HCT116 (cell line): ENCODE results near the gene GRIK4. TPM values are rescaled to one million over a fixed set of nuclear protein-coding genes. Genes with fewer than 3 reads are reported as not detected.

Experiments
- ATAC-seq: fragments of 200-7000 bp; cut with Tn5 transposase; 2 replicates; pipeline ENCODE4 v1.9.1; 2020; ENCODE audit warnings: mild to moderate bottlenecking, moderate library complexity
- BruUV-seq: library from RNA; stranded (reverse); fragments of 400-500 nt; replicated peaks from 2 replicates; lab custom pipeline; 2021; lab: Mats Ljungman, UMichigan
- CTCF ChIA-PET: fragments of 300-600 bp; sonication (Branson Sonifier 250); formaldehyde crosslinking; loops from one replicate; lab custom pipeline; 2021; ENCODE audit warnings: antibody characterized with exemption; lab: Charles Lee
- POLR2A ChIA-PET: fragments of 300-600, 350-600 bp; sonication (Branson Sonifier 250); formaldehyde crosslinking; loops from one replicate; lab custom pipeline; 2021; ENCODE audit warnings: antibody characterized with exemption; lab: Charles Lee
- RAD21 ChIA-PET, 2 experiments: fragments of 300-600 bp; sonication (Branson Sonifier 250); formaldehyde crosslinking; loops; one replicate each; lab custom pipeline; 2023; ENCODE audit warnings: low total read pairs in 2 of 2; ENCODE audit not compliant: uncharacterized antibody in 2 of 2, unreplicated experiment in 2 of 2, low non-redundant PET in 1 of 2; lab: Charles Lee
- DNase-seq: peaks from one replicate; pipeline ENCODE4 v3.0.0-alpha.2; 2010; ENCODE audit warnings: low read depth, low spot score
- H2AFZ ChIP-seq: fragments of 200-600 bp; shearing (Covaris generic), sonication (generic); 2 replicates; pipeline ENCODE4 v1.6.1; 2017; ENCODE audit warnings: low read depth, mixed run types, mixed read lengths, antibody characterized with exemption, low read length; ENCODE audit not compliant: poor library complexity, severe bottlenecking
- H3K27ac ChIP-seq: 2 replicates; pipeline ENCODE4 v1.5.1; 2012; ENCODE audit warnings: low read depth, low read length
- H3K27me3 ChIP-seq: fragments of 200-600 bp; sonication (generic); 2 replicates; pipeline ENCODE4 v1.6.1; 2016; ENCODE audit warnings: mixed run types, low read length, mixed read lengths; ENCODE audit not compliant: insufficient read depth
- H3K36me3 ChIP-seq, 2 experiments: fragments of 200-500 bp in 1 of 2; fragments of 200-600 bp in 1 of 2; sonication (Bioruptor generic) in 1 of 2; sonication (generic) in 1 of 2; 2 replicates each; pipeline versions ENCODE4 v1.5.1 to v1.6.1; 2014 to 2016; ENCODE audit warnings: low read length in 2 of 2, inconsistent platforms in 1 of 2, mixed read lengths in 1 of 2, mixed run types in 1 of 2; ENCODE audit not compliant: insufficient read depth in 2 of 2, control insufficient read depth in 1 of 2
- H3K4me1 ChIP-seq, 2 experiments: fragments of 200-600 bp in 1 of 2; sonication (generic) in 1 of 2; 2 replicates each; pipeline versions ENCODE4 v1.5.1 to v1.6.1; 2012 to 2017; ENCODE audit warnings: low read length in 2 of 2, inconsistent platforms in 1 of 2, mild to moderate bottlenecking in 1 of 2, mixed read lengths in 1 of 2, mixed run types in 1 of 2, moderate library complexity in 1 of 2; ENCODE audit not compliant: insufficient read depth in 2 of 2, control insufficient read depth in 1 of 2
- H3K4me2 ChIP-seq: fragments of 200-600 bp; sonication (generic); 2 replicates; pipeline ENCODE4 v1.6.1; 2017; ENCODE audit warnings: mixed run types, low read length, mixed read lengths
- H3K4me3 ChIP-seq, 2 experiments: fragments of 200-600 bp in 1 of 2; sonication (generic) in 1 of 2; replicated peaks in 1 of 2; 2 replicates each; pipeline ENCODE4 v1.5.1; 2011 to 2016; ENCODE audit warnings: low read length in 2 of 2, control low read depth in 1 of 2, low read depth in 1 of 2, mild to moderate bottlenecking in 1 of 2, mixed read lengths in 1 of 2, mixed run types in 1 of 2
- H3K79me2 ChIP-seq: fragments of 200-600 bp; sonication (generic); 2 replicates; pipeline ENCODE4 v1.6.1; 2017; ENCODE audit warnings: mild to moderate bottlenecking, mixed run types, low read length, moderate library complexity, mixed read lengths; ENCODE audit not compliant: insufficient read depth
- H3K9ac ChIP-seq: fragments of 200-600 bp; sonication (generic); 2 replicates; pipeline ENCODE4 v1.6.1; 2016; ENCODE audit warnings: low read length, mixed read lengths
- H3K9me2 ChIP-seq: fragments of 200-600 bp; sonication (generic), shearing (Covaris generic); 2 replicates; pipeline ENCODE4 v1.6.1; 2017; ENCODE audit warnings: mixed run types, mild to moderate bottlenecking, moderate library complexity; ENCODE audit not compliant: insufficient read depth
- H3K9me3 ChIP-seq, 2 experiments: fragments of 200-500 bp in 1 of 2; fragments of 200-600 bp in 1 of 2; sonication (Bioruptor generic) in 1 of 2; sonication (generic) in 1 of 2; 2 replicates each; pipeline ENCODE4 v1.6.1; 2014 to 2017; ENCODE audit warnings: low read length in 2 of 2, mixed read lengths in 2 of 2, inconsistent platforms in 1 of 2, low read depth in 1 of 2, mild to moderate bottlenecking in 1 of 2, mixed run types in 1 of 2, moderate library complexity in 1 of 2; ENCODE audit not compliant: control insufficient read depth in 1 of 2, insufficient read depth in 1 of 2
- H4K20me1 ChIP-seq: fragments of 200-600 bp; sonication (generic), shearing (Covaris generic); 2 replicates; pipeline ENCODE4 v1.6.1; 2017; ENCODE audit warnings: mixed run types, mild to moderate bottlenecking, moderate library complexity; ENCODE audit not compliant: insufficient read depth
- EGR1 ChIP-seq: IDR thresholded peaks from 2 replicates; pipeline ENCODE4 v1.6.1; 2012; ENCODE audit warnings: low read depth
- EZH2phosphoT487 ChIP-seq: fragments of 200-600 bp; IDR thresholded peaks from 2 replicates; pipeline ENCODE4 v1.6.1; 2018; ENCODE audit warnings: antibody characterized with exemption, borderline replicate concordance
- FOSL1 ChIP-seq: IDR thresholded peaks from 2 replicates; pipeline ENCODE4 v1.6.1; 2012; ENCODE audit warnings: low read depth
- POLR2AphosphoS5 ChIP-seq: IDR thresholded peaks from 2 replicates; pipeline ENCODE4 v1.6.1; 2011; ENCODE audit warnings: mild to moderate bottlenecking, low read depth, low read length, moderate library complexity
- SIN3A ChIP-seq: IDR thresholded peaks from 2 replicates; pipeline ENCODE4 v1.6.1; 2012; ENCODE audit warnings: low read depth
- YY1 ChIP-seq: IDR thresholded peaks from 2 replicates; pipeline ENCODE4 v1.6.1; 2011; ENCODE audit warnings: low read length, low read depth, moderate library complexity, mild to moderate bottlenecking; ENCODE audit not compliant: insufficient replicate concordance; ENCODE audit errors: extremely low read depth
- ZFX ChIP-seq: fragments of 450-650 bp; IDR thresholded peaks from 2 replicates; pipeline ENCODE4 v1.6.1; 2017
- ZNF274 ChIP-seq: fragments of 200-500 bp; sonication (Bioruptor generic); IDR thresholded peaks from 2 replicates; pipeline ENCODE4 v1.6.1; 2014; ENCODE audit warnings: mild to moderate bottlenecking, low read depth, low read length, inconsistent platforms
- intact Hi-C: fragments of 100-400 bp; cut with micrococcal nuclease; formaldehyde crosslinking; loops from 2 replicates; pipeline ENCODE4 v1.10.0; 2022
- total RNA-seq: library from RNA; stranded (reverse); gene quantifications from one replicate; pipeline ENCODE4 v1.2.1, GENCODE V29; 2021; ENCODE audit not compliant: unreplicated experiment
- TF ChIP-seq, protein P1 (sequence below): IDR thresholded peaks from 2 replicates; pipeline ENCODE4 v1.6.1; 2012; ENCODE audit warnings: low read depth
- TF ChIP-seq, protein P2 (sequence below), 3 experiments: fragments of 200-600 bp in 1 of 3; sonication (generic) in 1 of 3; IDR thresholded peaks in 2 of 3; conservative IDR thresholded peaks in 1 of 3; 2 replicates each; pipeline ENCODE4 v1.5.1; 2012 to 2017; ENCODE audit warnings: low read depth in 2 of 3, low read length in 2 of 3, antibody characterized with exemption in 1 of 3, borderline replicate concordance in 1 of 3, control low read depth in 1 of 3, mild to moderate bottlenecking in 1 of 3, mixed read lengths in 1 of 3, mixed run types in 1 of 3, moderate library complexity in 1 of 3; ENCODE audit not compliant: insufficient read depth in 1 of 3

Gene GRIK4
- total RNA-seq, 1 experiment from 2014 or later = 0.52 TPM

DNA sequence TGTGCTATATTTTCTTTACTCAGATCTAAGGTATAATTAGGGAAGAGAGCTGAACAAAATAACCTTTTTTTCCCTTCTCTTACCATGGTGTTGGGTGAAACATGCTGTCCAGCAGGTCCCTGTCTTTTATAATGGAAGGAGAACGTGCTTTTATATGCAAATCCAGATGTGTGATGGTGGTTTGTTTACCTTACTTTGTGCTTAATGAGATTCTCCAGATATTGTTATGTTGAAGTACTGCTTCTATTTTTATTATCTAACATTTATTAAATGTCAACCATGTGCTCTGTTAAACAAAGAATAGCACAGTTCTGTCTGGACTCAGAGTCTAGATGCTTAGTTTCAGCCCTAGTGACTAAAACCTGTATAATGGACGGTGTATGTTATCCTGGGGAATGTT lies 10.1 kb upstream of the GRIK4 start (continued):
- TF ChIP-seq, protein P1, sequence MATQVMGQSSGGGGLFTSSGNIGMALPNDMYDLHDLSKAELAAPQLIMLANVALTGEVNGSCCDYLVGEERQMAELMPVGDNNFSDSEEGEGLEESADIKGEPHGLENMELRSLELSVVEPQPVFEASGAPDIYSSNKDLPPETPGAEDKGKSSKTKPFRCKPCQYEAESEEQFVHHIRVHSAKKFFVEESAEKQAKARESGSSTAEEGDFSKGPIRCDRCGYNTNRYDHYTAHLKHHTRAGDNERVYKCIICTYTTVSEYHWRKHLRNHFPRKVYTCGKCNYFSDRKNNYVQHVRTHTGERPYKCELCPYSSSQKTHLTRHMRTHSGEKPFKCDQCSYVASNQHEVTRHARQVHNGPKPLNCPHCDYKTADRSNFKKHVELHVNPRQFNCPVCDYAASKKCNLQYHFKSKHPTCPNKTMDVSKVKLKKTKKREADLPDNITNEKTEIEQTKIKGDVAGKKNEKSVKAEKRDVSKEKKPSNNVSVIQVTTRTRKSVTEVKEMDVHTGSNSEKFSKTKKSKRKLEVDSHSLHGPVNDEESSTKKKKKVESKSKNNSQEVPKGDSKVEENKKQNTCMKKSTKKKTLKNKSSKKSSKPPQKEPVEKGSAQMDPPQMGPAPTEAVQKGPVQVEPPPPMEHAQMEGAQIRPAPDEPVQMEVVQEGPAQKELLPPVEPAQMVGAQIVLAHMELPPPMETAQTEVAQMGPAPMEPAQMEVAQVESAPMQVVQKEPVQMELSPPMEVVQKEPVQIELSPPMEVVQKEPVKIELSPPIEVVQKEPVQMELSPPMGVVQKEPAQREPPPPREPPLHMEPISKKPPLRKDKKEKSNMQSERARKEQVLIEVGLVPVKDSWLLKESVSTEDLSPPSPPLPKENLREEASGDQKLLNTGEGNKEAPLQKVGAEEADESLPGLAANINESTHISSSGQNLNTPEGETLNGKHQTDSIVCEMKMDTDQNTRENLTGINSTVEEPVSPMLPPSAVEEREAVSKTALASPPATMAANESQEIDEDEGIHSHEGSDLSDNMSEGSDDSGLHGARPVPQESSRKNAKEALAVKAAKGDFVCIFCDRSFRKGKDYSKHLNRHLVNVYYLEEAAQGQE = no peak
- no peak for TF ChIP-seq YY1
- no peak for TF ChIP-seq POLR2AphosphoS5

DNA sequence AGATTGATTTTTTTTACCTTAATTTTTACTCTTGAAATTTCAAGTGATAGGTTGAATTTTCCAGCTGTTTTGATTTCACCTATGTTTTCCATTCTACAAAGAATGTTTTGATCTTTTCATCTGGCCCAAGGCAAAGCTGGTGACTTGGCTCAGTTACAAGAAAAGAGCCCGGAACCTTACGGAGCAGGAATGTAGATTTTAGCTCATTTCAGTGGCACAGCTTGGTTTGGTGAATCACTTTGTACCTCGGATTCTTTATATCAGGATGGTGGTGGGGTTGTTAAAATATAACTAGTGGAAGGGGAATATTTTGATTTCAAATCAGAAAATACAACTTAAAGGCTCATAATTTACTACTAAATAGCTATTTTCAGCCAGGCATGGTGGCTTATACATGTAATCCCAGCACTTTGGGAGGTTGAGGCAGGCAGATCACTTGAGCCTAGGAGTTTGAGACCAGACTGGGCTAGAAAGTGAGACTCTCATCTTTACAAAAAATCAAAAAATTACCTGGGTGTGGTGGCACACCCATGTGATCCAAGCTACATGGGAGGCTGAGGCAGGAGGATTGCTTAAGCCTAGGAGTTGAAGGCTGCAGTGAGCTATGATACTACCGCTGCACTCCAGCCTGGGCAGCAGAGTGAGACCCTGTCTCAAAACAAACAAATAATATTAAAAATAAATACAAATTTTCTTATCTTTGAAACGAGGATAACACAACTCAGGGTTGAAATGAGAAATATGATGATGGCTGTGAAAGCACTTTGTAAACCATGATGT lies 9.4 kb upstream of the GRIK4 start:
- Histone ChIP-seq H3K9me3 (no peaks in the 10 kb centered on the region), H3K4me2 (no peak overlapping the region), H3K9me2 (no peaks in the 10 kb centered on the region), H3K9ac (no peak overlapping the region), H3K27ac (no peak overlapping the region), H2AFZ (no peak overlapping the region), H4K20me1 (no peaks in the 10 kb centered on the region), H3K36me3 (no peaks in the 10 kb centered on the region), H3K4me3 (no peak overlapping the region), H3K27me3 (no peaks in the 10 kb centered on the region), H3K4me1 (no peaks in the 10 kb centered on the region), H3K79me2 (no peaks in the 10 kb centered on the region)
- ChIA-PET CTCF (interaction anchor here (0.6 to 1.5 kb wide), 2 partner anchors 11 to 39 kb away, joined by 3 to 4 read pairs; no protein-coding TSS in a partner anchor), POLR2A (no interaction called here), RAD21 (no interaction called here)
- no TSS peak for BruUV-seq
- TF ChIP-seq ZNF274 (no peak), YY1 (no peak), ZFX (no peak), EZH2phosphoT487 (no peak), SIN3A (no peak), FOSL1 (no peak), EGR1 (no peak)
- TF ChIP-seq, protein P1 = no peak
- TF ChIP-seq, protein P2, sequence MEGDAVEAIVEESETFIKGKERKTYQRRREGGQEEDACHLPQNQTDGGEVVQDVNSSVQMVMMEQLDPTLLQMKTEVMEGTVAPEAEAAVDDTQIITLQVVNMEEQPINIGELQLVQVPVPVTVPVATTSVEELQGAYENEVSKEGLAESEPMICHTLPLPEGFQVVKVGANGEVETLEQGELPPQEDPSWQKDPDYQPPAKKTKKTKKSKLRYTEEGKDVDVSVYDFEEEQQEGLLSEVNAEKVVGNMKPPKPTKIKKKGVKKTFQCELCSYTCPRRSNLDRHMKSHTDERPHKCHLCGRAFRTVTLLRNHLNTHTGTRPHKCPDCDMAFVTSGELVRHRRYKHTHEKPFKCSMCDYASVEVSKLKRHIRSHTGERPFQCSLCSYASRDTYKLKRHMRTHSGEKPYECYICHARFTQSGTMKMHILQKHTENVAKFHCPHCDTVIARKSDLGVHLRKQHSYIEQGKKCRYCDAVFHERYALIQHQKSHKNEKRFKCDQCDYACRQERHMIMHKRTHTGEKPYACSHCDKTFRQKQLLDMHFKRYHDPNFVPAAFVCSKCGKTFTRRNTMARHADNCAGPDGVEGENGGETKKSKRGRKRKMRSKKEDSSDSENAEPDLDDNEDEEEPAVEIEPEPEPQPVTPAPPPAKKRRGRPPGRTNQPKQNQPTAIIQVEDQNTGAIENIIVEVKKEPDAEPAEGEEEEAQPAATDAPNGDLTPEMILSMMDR (IDR thresholded peaks at IDR 0.05 in 2 of 3, conservative IDR thresholded peaks at IDR 0.05 in 1 of 3; ENCODE audit: borderline replicate concordance in 1 of 3, insufficient read depth in 1 of 3, low read depth in 2 of 3, low read length in 2 of 3) = no peak
- ATAC-seq = no peak
- DNase-seq = no peak
- intact Hi-C loops = no loop called here
